OCI-M2 (cell line): ENCODE measurements around the gene RNF130.

ENCODE experiments used
- DNase-seq: peaks from one replicate; lab custom pipeline; 2025; ENCODE audit not compliant: unreplicated experiment; lab: John Stamatoyannopoulos, UW

The RNF130 gene, protein sequence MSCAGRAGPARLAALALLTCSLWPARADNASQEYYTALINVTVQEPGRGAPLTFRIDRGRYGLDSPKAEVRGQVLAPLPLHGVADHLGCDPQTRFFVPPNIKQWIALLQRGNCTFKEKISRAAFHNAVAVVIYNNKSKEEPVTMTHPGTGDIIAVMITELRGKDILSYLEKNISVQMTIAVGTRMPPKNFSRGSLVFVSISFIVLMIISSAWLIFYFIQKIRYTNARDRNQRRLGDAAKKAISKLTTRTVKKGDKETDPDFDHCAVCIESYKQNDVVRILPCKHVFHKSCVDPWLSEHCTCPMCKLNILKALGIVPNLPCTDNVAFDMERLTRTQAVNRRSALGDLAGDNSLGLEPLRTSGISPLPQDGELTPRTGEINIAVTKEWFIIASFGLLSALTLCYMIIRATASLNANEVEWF

DNA sequence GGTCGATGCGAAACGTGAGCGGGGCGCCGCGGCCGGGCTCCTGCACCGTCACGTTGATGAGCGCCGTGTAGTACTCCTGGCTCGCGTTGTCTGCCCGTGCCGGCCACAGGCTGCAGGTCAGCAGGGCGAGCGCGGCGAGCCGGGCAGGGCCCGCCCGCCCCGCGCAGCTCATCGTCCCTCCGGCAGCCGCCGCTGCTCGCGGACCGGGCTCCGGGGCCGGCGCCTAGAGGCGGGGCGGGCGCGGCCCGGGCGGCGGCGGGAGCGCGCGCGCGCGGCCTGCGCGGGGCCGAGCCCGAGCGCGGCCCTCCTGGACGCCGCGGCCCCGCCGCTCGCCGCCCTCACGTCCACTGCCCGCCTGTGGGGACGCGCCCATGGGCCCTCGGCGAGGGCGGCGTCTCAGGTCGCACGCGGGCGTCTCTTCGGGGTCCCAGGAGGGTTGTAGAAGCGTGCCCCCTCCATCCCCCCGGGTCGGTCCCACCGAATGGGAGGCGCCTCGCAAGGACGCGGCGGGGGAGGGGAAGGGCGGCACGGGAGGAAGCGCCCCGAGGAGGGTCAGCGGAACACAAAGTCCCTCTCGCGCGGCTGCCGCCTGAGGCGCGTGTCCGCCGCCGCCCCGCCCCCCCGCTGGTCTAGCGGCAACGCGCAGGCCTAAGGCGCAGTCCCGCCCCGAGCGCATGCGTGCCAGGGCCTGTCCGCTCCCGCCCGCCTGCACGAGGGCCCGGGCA is at the start of gene RNF130:
Gene RNF130 (minus strand): TSS at position 229 of the 725 bp plus-strand sequence. CDS start 57 bp downstream, at position 172.
- DNase-seq = no peak

DNA sequence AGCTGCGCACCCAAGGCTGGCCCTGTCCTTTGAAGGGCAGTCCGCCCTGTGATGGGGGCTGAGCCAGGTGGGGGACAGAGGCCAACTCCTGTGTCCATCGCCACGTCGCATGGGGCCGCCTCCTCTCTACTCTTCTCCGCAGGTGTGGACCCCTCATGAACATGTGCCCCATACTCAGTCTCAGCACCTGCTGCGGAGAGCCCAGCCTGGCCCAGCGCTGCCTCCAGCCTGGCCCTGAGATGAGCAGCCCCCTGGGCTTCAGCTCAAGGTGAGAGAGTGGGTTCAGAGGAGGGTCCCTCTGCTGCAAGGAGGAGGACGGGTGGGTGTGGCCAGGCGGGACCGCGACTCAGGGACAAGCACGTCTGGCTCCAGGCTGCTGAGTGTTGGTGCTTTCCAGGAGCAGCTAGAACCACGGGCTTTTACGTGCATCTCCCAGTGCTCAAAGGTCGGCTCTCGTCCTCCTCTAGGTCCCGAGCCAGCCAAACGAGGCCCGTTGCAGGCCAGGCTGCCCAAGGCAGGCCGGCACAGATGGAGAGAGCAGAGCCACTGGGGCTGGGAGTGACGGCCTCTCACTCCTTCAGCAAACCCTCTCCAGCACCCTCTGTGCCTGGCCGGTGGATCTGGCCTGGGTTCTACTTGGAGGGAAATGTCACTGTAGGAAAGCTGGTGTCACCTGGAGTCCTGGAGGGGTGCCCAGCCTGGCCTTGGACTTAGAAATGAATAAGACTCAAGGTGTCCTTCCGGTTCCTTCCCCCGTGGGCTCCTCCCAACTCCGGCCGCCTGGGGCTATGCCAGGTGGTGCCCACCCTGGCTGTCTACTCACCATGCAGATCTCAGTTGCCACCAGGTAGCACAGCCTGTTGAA is 48.9 kb upstream of the RNF130 start:
- DNase-seq = no peak

DNA sequence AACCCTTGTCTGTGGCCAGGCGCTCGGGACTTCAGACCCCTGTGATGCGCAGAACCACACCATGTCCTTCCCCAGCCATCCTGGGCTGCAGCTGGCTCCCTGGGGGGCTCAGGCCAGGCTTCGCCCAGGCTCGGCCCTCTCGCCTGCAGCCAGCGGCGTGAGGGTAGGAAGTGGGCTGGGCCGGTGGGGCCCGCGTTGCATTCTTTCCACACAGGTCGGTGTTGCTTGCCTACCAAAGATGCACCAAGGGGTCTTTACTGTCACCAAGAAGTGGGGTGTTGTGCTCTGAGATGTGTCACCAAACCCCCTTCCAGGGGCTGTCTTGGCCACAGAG is 48.3 kb upstream of the RNF130 start:
- no peak for DNase-seq

DNA sequence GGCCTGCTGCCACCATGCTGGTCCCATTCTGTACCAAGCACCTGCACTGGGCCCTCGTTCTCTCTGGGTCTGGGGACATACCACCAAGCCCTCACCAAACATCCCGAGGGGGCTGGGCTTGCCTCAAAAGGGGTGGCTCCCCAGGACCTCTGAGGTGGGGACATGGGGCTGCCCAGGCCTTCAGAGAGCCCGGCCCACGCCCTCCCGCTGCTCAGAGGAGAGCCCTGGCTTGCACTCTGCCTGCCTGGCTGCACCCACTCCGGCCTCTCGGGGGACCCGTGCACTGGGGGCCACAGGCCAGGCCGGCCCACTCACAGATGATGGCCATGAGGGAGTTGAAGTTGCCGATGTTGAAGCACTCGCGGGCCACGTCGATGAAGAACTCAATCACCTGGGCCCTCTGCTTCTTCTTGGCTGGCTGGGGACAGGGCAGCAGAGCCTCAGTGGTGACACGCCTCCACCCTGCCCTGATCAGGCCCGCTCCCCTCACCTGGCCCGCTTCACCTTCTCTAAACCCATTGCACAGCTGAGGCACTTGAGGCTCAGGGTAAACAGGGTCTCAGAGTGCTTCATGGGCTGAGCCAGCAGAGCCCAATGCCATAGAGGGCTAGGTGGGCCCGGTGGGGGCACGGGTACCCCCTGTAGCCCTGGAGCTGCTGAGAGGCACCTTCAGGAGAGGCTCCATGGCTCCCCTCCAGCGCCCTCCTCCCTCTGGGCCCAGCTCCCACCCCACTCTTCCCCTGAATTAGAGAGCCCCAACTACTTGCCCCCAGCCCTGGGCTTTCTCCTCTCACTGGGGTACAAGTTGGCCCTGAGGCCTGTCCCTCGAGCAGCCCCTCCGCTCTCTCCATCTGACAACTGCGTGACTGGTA is 47.7 kb upstream of the RNF130 start:
- DNase-seq = no peak

DNA sequence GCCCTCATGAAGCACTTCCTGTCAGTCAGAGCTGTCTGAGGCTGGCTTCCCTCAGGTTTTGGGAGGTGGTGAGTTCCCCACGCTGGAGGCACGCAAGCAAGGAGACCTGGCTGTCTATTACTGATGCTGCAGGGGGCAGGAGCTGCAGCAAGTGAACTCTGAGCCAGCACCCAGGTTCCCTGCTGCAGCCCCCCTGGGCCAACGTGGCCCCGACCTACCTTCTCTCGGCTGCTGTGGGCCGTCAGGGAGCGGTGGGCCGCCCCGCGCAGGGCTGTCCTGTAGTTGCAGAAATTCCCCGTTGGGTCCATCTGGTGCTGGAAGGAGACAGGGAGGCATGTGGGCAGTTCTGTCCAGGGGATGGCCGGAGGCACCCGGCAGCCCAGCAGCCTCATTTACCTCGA is 46.8 kb upstream of the RNF130 start:
- DNase-seq = no peak

DNA sequence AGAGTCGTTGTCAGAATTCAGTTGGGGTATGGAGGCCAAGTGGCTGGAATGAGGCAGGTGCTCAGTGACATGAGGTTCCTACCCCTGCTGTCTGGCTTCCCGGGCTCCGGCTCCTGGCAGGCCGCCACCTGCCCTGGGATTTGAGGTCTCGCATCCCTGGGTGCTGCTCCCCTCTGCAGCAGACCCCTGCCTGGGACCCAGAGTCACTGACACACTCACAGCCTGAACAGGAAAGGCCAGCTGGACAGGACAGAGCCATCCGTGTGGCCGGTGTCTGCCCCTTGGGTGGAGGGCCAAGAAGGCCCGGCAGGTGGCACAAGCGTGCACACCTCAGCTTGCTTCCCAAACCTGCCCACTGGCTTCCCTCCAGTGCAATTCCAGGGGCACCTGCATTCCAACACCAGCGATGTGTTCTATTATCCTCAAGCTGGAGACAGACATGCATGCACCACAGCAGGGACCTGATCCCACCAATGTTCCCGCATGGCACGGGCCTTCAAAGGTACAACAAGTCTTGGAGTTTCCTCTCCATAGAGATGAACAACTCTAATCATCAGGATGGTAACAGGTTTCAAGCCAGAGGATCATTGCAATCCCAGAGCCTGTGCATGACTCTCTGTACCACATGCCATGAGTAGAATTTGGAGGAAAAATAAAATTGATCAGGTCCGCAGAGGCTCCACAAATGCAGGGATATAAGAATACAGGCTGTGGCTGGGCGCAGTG is 45.6 kb upstream of the RNF130 start:
- no peak for DNase-seq

DNA sequence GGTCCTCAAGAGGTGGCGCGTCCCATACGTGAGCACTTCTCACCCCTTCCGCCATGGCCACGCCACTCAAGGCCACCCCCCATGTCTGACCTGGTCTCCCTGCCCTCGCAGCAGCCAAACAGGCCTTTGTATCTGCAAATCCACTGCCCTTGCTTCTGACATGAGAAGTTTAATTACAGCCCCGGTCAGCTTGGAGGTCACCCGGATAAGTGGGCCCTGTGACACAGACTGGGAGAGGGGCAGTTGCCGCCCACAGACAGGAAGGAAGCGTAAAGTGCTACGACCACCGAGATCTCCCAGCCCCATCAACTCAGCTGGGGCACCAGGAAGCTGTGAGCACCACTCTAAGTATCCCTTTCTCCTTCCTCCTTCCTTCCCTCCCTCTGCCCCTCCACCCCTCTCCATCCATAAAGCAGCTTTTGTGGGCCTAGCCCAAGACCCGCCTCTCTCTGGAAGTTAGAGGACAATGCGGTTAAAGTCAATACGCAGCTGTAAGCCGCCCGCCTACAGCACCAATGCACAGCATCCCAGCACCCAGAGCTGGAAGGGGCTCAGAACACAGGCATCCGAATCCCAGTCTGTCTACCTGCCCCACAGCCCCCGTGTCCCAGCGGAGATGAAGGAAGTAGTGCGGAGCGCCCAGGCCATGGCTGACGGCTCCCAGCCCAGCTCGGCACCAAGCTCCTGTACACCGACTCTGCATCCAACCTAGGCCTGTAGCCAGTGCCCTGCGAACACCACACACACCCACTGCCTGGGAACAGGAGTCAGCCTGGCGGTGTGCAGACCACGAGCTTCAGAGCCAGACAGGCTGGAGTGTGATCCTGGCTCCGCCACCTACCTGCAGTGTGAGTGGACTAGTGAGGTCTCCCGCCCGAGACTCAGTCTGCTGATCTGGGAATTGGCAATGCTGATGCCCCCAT is 44.8 kb upstream of the RNF130 start:
- no peak for DNase-seq

DNA sequence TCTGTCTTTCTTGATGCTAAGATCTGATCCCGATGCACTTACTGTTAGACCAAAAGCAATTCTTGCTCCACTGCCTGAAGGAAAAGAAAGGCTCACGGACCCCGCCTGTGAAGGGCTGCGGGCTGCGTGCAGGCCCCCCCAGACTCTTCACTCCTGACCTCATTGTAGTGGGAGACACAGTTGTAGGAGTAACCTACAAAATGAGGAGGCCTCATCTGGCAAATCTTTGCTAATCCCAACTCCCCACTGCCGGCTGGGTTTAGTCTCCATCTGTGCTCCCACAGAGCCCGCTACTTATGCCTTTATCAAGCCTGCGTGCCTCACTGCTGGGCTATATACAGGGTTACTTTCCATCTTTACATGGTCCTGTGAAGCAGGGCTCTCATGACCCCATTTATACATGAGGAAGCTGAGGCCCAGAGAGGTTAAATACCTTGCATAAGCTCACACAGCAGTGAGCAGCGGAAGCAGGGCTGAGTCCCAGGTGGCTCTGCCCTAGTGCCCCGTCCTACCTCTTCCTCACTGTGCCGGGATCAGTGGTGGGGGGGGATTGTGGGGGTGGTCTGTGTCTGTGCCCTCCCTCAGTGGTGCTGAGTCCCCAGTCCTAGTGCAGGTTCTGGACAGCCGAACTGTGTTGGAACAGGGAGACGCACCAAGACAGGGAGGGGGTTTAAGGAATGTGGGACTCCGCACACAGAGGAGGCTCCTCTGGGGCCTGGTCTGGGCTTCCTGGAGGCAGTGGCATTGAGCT is 43.9 kb upstream of the RNF130 start:
- no peak for DNase-seq

DNA sequence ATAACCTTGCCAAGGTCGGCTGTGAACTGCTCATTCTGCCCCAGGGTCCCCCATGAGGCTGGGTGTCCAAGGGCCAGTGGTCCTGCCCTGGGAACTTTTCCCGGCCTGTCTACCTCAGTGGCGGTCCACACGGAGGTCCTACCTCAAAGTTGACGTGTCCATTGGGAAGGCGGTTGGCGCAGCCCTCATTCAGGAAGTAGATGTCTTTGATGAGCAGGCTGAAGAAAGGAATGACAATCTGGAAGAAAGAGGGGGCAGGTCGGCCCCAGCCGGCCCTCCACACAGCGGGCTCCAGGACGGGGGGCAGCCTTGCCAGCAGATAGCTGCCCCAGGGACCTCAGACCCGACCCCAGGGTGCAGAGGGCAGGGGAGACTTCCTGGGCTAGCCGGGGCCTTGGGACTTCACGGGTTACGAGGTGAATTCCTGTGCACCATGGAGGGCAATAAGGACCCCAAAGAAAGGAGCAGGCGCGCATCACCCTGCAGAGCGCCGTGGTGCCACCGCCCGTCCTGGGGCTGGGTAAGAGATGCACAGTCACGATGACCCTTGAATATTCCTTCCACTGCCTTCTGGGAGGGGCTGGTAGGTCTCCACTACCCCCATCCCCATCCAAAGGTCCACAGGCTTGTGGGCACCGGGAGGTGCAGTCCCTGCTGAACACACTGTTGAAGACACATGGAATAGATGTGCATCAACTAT is 42.9 kb upstream of the RNF130 start:
- no peak for DNase-seq

DNA sequence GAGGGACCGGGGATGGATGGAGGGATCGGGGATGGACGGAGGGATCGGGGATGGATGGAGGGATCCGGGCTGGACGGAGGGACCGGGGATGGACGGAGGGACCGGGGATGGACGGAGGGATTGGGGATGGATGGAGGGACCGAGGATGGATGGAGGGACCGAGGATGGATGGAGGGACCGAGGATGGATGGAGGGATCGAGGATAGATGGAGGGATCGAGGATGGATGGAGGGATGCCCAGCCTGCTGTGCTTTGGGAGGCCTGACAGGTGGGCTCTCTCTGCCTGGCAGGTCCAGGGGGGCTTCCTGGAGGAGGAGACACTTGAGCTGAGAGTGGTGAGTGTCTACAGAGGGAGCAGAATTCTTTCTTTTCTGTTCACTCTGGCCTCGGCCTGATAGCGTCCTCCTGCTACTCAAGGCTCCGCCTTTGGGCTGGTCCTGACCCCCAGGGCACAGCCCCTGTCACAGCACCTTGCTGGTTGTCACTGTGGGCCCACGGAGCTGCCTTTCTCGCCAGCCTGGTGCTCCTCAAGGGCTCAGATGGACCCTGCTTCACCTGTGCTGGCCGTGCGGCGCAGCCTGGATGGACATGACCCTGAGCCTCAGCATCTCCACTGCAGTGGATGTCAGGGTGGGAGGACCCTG is 42.2 kb upstream of the RNF130 start:
- no peak for DNase-seq

DNA sequence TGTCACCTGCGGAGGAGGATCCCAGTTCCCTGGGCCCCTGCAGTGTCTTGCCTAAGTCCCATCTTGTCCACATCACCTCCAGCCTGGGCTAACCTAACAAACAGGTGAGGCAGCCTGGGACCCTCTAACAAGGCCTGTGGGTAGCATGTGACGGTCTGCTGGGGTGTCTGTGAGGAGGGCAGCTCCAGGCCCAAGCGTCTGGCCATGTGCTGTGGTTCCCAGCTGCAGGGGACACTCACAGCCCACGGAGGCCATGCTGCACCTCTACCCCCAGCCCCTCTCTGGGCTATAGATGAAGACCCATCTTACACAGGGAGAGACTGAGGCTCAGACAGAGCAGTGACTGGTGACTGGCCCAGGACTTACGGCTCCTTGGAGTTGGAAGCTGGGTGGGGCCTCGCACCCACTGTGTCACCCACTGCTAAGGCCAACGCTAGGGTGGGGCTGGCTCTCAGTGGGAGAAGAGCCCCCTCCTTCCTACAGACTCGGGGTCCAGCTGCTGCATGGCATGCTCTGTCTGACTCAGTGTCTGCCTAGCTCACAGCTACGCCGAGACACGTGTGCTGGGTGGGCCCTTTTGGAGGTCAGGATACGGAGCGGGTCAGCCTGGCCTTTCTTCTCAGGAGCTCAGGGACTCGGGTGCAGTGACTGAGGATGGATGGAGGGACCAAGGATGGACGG is 40.8 kb upstream of the RNF130 start:
- DNase-seq = no peak

DNA sequence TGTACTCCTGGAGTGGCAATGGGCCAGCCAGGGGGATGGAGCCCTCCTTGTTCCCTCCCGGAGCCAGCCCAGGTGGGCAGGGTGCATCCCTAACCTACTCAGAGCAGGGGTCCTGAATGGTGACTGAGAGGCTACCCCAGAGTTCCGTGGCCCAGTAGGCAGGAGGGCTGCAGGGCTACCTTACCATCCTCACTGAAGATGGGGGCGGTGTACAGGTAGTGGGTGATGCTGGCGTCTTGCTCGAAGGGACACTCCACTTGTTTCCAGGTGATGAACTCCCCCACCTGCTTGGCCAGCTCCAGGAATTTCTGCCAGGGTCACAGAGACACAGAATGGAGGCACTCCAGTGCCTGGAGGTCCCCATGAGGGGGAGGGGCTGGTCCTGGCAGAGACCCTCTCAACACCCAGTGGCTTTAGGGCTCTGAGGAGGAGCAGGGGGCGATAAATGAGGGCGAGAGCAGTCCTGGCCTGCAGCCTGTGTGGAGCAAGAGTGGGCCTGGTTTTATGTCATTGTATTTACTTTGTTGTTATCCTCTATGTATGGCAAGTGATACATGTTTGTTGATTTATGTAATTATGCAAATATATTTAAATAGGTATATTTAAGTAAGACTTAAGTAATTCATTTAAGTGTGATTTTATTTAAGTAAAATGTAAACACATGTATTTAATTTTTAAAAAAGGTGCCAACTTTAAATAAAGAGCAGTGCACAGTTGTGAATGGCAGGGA is 39.9 kb upstream of the RNF130 start:
- DNase-seq = no peak

DNA sequence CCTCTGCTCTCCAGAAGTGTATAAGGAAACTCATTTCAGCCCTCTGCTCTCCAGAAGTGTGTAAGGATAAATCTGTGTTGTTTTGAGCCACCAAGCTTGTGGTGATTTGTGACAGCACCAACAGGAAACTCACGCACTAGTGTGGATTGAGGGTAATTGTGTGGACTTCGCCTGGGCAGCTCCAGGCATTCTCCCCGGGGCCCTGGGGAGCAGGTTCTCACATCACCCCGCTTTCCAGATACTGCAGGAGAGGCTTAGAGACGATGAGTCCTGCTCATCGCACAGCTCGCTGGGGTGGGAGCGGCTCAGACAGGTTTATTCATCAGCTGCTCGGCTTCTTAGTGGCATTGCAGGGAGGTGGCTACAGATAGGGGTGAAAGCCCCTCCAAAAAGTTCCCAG is 38.4 kb upstream of the RNF130 start:
- DNase-seq = no peak

DNA sequence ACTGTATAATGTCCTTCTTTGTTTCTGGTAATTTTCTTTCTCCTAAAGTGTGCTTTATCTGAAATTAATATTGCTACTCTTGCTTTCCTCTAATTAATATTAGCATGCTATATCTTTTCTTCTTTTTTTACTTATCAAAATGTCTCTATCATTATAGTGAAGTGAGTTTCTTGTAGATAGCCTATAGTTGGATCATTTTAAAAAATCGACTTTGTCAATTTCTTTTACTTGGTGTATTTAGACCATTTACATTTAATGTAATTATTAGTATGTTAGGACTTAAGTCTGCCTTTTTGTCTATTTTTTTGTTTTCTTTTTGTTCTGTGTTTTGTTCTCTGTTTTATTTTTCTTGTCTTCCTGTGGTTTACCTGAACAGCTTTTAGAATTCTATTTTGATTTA is 35.4 kb upstream of the RNF130 start:
- no peak for DNase-seq

DNA sequence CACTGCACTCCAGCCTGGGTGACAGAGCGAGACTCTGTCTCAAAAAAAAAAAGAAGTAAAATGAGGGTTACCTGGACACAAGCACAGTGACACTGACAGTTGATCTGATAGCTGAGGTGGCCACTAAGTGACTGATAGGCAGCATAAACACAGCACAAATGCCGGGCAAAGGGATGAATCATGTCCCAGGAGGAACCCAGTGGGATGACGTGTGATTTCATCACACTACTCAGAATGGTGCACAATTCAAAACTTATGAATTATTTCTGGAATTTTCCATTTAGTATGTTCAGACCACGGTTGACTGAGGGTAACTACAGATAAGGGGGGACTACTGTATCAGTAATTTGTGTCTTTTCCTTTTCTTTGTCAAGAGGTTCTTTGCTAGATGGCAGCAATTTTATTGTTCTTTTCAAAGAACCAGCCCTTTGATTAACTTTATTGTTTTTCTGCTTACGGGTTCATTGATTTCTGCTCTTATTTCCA is 34.3 kb upstream of the RNF130 start:
- DNase-seq = no peak

DNA sequence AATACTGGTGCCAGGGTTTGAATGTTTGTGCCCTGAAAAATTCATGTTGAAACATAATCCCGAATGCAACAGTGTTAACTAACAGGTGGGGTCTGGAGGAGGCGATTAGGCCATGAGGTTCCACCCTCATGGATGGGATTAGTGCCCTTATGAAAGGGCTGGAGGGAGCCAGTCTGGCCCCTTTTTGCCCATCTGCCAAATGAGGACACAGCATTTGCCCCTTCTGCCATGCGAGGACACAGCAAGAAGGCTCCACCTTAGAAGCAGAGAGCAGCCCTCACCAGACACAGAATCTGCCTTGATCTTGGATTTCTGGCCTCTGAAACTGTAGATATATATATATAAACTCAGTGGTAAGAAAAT is 32.6 kb upstream of the RNF130 start:
- DNase-seq = no peak
